ENCODE data around the gene ROBO1.
"Not testable (repeated sequence)": the region's sequence is repeated elsewhere in the genome, so short reads cannot be mapped to it uniquely, and the experiment has no call there.

Gene ROBO1

DNA sequence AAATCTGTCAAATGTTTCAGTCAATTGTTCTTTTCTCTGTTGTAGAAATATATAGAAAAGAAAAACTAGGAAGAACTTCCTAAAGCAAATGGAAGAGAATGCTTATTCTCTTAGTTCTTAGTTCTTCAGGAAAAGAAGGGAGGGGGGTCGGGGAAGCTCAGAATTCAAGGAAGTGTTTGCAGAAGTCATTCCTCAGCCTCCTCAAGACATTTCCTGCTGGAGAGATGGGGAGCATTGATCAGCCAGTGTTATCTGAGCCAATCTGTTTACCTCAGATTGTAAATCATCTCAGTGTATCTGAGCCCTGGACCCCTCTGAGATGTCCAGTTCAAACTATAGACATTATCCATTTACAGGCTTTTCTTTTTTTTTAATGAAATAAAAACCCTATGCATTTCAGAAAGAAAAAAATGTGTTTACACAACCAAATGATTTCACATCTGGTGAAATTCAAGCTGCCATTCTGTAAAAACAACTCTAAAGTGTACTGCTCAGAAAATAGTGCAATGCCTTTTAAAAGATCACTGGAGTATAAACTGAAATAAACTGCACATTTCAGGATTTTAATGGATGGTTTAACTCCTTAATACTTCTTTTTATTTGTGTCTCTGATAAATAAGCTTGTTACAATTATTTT lies 460.7 kb downstream of the ROBO1 start:
- no peak for DNase-seq (ENCODE audit: low read depth)

DNA sequence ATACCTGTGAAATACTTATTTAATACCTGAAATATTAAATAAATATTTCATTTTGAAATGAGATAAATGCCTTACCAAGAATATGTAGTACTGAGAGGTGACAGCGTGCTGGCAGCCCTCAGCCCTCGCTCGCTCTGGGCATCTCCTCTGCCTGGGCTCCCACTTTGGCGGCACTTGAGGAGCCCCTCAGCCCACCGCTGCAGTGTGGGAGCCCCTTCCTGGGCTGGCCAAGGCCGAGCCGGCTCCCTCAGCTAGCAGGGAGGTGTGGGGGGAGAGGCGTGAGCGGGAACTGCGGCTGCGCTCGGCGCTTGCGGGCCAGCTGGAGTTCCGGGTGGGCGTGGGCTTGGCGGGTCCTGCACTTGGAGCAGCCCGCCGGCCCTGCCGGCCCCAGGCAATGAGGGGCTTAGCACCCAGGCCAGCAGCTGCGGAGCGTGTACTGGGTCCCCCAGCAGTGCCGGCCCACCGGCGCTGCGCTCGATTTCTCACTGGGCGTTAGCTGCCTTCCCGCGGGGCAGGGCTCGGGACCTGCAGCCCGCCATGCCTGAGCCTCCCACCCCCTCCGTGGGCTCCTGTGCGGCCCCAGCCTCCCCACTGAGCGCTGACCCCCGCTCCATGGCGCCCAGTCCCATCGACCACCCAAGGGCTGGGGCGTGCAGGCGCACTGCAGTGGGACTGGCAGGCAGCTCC lies 467.7 kb downstream of the ROBO1 start:
- DNase-seq (ENCODE audit: low read depth) = not testable (repeated sequence)

DNA sequence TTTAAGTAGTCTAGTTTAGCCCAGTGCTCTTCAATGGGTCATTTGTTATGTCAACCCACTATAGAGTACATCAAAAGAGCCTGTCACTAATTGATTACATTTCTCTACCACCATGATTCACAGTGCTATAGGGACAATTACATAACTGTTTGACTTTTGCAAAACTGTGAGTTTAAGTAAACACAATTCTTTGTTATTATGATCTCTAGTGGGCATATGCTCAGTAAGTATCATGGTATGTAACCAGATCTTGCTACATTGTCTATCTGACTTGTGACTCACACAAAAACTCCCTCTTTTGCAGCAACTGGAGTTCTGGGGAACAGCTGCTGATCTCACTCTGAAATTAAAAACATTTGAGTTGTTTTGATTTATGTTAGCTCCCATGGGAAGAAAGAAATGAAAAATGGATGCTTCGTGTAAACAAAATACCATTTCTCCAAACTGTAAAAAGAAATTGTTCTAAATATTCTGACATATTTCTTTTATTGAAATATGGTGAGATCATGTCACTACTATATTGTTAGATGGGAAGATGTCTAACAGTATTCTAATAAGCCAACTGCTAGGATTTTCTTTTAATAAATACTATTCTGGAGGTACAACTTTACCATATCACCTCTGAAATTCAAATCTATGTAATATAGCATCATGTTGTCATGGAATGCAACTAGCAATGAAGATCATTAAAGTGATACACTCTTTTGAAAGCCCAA lies 470.4 kb downstream of the ROBO1 start:
- DNase-seq (ENCODE audit: low read depth) = no peak

DNA sequence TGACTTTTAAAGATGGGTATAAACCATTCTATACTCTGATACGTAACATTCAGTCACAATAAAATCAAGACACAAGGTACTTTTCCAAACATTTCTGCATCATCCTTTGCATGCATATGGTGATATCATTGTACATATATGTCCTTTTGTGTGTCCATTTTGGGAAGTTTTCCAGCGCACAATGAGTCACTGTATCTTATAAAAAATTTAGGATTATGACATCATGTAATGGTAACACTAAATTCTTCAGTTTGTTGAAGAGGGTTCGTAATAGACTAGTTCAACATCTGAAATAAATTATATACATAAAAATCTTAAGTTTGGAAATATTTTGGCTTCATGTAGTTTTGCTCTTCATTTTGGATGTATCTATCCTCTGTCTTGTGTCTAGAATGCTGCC lies 480.9 kb downstream of the ROBO1 start:
- DNase-seq (ENCODE audit: low read depth) = no peak

DNA sequence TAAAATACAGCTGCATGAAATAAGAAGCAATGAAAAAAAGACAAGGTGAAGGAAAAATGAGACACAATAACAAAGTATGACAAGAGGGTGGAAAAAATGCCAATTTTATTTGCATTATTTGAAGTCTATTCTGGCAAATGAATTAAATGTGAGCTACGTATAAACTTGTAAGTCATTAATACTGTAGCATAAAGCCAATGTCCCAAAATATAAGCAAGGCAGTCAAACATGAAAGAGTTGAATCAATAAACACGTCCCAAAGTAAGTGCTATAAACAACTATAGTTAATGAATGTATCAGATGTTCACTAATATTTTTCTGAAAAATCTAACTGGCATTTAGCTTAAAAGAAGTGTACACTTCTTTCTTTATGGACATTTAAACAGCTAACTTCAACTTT lies 481.9 kb downstream of the ROBO1 start:
- DNase-seq (ENCODE audit: low read depth) = no peak

DNA sequence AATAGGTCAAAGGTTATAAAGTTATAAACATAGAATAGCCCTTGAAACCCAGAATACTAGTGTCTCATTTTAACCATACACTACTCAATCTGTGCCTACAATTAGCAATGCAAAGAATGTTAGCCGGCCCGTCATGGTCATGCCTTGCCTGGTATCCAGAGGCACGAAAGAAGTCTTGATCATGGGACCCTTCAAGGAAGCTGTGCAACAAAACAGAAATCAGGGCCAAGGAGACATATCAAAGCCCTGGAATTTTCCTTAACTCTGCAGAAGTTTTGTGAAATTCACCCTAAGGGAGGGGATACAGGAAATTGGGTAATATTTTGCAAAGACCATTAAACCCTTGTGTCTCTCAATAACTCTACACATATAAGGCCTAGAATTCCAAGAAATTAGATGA lies 482.4 kb downstream of the ROBO1 start:
- no peak for DNase-seq (ENCODE audit: low read depth)

DNA sequence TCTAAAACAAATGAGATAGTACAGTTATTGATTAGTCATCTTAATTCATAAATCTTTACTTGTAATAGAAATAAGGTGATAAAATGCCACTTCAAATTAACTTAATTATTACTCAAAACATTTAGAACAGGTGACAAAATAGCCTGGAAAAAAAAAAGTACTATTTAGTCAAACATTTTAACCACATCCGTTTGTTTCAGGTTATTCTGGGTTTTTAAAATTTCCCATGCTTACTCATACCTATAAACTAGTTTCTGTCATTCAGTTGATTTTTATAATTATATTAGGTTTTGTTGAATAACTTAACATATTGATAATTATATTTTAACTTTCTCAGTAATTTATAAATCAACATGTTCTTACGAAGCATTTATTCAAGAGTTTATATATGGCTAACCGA lies 483.0 kb downstream of the ROBO1 start:
- DNase-seq (ENCODE audit: low read depth) = no peak

DNA sequence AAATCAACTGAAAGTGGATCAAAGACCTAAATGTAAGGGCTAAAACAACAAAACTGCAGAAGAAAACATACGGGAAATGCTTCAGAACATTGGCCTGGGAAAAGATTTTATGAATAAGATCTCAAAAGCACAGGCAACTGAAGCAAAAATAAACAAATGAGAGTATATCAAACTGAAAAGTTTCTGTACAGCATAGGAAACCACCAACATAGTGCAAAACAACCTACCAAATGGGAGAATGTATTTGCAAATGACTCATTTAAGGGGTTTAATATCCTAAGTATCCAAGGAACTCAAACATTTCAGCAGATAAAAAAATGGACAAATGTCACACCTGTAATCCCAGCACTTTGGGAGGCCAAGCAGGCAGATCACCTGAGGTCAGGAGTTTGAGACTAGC lies 489.1 kb downstream of the ROBO1 start:
- DNase-seq (ENCODE audit: low read depth) = no peak

DNA sequence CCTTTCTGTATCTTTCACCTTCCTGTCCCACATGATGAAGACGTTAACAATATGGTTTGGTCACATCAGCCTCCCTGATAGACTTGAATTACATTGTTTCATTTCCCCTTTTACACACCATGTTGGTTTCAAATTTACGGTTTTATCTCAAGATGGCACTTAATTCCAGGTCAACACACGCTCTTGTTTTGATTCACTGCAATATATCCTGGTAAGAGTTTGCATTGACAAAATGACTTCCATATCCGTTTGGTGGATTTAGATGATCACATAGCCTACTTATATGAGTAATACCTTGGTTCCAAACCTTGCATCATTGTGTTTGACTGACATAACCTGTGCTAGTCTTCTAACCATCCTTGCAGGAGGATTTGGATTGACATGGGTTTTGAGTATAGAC lies 499.4 kb downstream of the ROBO1 start:
- no peak for DNase-seq (ENCODE audit: low read depth)

DNA sequence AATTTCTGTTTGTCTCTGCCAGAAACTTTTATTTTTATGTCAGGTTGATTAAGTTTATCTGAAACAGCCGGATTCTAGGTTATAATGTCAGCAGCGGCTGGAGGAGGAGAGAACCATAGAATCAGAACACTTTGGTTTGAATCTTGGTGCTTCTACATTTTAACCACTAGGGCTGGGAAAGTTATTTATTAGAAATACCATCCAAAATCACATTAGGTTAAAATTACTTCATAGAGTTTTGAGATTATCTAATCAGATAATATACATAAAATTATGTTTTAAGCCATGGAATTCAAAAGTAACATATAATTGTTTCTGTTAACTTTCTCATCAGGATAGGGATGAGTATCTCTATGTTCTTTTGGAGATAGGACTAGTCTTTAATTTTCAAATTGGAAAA lies 502.9 kb downstream of the ROBO1 start:
- DNase-seq (ENCODE audit: low read depth) = no peak

DNA sequence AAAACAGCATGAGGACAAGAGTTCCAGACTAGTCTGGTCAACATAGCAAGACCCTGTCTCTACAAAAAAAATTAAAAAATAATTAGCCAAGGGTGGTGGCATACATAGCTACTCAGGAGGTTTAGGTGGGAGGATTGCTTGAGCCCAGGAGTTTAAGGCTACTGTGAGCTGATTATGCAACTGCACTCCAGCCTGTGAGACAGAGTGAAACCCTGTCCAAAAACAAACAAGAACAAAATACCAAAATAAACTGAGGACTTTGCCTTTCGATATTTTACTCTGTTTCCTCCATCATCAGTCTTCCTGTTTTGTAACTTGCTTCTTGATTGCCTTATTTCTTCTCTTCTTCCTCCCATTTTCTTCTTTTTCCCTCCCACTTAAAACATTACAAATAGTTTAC lies 504.4 kb downstream of the ROBO1 start:
- DNase-seq (ENCODE audit: low read depth) = no peak

DNA sequence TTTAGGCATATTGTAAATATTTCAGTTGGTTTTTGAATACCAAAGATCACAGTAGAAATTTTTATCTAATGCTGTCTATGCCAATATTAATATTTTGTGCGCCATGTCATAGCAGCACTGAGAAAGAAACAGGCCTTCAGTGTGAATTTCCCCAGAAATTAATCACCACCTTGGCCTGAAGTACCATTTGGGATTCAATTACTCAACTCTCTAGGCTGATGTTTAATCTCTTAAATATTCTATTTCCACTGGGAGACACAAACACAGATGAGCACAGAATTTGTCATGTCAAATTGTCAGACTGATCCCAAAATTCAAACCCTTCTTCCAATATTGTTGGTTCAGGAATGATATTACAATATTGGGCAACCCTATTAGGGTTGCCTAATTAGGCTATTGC lies 509.3 kb downstream of the ROBO1 start:
- DNase-seq (ENCODE audit: low read depth) = no peak

DNA sequence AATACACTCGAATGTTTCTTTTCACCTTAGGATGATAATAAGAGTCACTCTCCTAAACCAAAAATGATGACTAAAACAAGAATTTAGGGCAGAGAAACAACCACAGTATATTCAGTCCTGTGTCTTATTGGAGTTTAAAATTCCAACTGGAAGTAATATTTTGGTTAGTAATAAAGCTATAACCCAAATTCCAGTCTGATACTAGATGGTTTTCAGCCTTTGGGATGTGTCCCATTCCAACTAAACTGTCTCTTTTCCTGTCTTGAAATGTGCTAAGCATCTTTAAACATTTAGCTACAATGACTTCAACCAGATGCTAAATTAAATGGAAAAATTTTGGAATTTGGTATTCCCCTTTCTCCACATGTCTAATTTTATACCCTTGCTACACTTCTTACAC lies 510.0 kb downstream of the ROBO1 start:
- no peak for DNase-seq (ENCODE audit: low read depth)

DNA sequence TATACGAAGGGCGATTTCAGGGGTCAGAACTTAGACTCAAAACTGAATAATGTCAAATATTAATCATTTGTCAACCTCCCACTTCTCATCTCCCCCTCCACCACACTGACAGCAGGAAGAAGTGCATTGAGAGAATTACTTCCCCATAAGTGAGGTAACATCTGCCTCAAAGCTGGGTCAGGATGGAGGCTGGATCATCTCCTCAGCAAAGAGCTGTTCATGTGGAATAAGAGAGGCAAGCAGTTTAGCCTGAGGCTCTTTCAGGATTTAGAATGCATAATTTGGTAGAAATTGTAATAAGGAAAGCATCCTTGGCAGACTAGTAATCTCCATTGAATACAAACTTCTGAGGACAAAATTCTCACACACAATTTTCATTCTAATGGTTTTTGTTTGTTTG lies 512.1 kb downstream of the ROBO1 start:
- no peak for DNase-seq (ENCODE audit: low read depth)

DNA sequence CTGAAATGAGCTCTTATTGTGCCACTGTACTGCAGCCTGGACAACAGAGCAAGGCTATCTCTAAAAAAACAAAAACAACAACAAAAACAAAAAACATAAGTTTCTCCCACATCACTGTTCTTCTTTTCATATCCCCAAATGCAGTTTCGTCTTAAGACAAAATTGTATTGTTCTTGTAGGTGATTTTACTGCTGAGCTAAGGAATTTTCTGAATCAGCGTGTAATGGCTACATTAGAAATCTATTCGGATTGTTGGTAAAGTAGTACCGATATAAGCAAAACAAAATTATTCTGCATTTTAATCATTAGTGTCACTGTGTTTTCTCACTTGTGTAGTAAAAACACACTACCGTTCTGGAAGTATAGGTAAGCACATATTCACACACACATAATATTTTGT lies 512.5 kb downstream of the ROBO1 start:
- no peak for DNase-seq (ENCODE audit: low read depth)

DNA sequence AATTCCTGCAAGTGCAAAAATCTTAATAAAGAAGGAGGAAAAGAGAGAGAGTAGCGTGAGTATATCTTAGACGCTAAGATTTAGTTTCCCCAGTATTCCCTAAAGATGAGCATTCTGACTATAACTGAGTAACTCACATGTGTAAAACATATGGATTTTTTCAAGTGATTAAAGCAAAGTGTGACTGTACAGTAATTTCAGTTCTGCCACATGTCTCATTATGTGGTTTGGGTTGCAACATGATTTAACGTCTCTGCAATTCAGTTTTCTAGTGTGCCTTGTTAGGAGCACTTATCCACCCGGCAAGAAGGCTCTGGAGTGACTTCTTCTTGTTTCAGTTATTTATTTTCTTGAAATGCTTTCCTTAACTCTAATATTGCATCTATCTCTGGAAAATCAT lies 514.1 kb downstream of the ROBO1 start:
- no peak for DNase-seq (ENCODE audit: low read depth)

DNA sequence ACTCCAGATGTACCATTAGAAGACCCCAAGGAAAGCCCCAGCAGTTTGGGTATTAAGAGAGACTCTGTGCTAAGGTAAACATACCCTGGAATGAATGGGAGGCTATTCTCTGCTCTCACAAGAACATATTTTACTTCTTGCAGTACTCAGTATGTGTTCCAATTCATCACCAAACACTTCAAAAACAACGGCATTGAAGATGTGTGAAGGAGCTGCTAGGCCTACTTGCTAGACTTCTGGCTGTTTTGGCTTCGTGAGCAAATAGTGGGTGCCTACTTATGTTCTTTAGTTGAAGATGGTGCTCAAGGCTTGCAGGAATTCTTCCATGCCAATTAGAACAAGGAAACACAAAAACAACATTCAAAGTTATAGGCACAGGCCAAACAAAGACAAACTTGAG lies 514.5 kb downstream of the ROBO1 start:
- DNase-seq (ENCODE audit: low read depth) = no peak

DNA sequence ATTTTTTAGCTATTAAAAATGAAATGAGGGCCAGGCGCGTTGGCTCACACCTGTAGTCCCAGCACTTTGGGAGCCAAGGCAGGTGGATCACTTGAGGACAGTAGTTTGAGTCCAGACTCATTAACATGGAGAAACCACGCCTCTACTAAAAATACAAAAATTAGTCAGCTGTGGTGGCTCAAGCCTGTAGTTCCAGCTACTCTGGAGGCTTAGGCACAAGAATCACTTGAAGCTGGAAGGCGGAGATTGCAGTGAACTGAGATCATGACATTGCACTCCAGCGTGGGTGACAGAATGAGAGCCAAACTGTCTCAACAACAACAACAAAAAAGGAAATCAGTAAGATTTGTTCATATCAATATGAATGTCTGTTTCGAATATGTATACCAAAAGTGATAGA lies 517.1 kb downstream of the ROBO1 start:
- no peak for DNase-seq (ENCODE audit: low read depth)

DNA sequence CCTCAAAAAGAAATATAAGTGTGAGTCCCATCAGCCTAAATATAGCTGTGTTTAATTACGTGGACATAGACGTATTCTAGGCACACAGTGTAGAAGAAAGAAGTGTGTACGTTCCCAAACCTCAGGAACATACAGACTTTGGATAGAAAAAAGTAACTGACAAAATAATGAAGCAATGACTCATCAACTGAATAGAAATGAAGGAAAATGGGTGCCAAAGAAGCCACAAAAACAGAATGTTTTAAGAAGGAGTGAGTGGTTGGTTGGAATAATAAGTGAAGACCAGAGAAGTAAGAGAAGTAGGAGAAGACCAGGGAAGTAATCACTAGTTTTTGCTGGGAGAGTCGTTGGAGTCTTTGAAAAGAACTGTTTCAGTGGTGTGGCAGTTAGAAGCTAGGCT lies 518.1 kb downstream of the ROBO1 start:
- no peak for DNase-seq (ENCODE audit: low read depth)

DNA sequence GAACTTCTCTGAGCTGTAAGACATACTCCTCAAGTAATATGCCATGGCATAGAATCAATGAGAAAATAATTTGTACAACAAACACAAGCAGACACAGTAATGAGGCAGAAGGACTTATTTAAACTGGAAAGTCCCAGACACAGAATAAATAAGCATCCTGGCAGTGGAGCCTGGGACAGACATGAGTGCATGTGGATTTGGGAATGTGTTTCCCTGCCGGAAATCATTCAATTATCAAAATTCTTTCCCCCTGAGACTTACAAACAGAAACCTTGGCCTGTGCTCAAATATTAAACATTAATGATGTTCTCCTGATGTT lies 520.1 kb downstream of the ROBO1 start:
- no peak for DNase-seq (ENCODE audit: low read depth)

DNA sequence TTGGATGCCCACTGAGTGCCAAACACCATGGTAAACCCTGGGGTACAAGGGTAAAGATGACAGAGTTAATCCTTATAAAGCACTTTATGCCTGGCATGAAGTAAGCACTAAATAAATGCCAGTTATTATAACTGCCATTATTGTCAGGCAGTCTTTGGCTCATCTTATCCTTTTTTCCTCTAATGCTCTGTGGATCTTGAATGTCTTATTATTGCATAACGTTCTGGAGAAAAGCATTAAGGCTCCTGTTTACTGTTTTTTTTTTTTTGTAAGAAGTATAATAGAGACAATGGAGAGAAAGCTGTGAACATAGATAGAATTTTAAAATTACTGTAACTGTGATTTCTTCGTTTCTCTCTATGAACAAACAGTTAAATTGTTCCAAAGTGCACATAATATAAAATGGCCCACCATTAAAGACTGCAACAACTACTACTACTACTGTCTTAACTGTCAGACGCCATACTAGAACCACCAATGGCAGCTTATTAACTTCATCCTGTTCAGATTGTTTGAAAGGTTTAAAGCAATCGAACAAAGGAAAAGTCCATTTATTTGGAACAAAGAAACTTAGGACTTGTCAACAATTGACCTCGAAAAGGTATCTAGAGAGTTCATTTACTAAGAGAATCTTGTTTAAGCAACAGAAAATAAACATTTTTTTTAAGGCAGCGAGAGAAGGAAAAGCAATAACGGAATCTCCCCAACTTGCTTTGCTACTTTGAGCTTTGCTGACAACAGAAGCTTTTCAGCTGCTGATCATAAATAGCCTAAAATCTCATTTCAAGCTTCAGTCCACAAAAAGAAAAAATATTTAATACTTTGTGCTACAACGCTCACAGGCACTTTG lies 520.7 kb downstream of the ROBO1 start:
- no peak for DNase-seq (ENCODE audit: low read depth)

DNA sequence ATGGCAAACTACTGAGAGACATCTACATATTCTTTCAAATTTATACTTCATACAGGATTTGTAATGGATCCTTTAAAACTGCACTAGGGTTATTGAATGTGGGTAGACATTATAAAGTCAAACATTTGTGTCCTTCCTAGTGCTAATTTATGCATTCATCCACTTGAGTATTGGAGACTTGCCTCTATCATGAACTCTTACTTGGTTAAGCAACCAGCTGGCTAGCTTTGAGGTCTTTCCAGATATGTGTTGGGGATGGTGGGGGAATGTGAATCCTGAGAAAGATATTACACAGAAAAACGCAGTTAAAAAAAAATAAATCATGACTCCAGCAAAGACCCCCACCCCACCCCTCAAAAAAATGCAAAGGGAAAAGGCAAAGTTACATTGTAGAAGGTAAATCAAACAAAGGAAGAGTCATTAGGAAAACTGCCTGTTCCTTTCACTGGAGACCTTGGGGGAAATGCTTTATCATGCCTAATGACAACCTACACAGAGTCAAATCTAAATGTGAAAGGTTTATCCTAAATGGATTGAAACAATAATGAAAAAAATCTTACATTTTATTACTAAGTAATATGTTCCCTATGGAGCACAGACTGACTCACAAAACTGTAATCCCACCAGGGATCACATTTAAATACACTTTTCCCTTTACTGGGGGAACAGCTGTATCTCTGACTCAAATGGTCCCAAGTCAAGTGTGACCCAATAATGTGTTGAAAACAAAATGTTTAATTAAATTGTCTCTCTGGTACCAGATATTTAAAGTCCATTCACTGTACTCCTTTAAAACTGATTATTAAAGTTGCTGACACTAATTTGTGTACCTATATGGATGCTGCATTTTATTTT lies 522.3 kb downstream of the ROBO1 start:
- no peak for DNase-seq (ENCODE audit: low read depth)

Data from stimulated activated CD8-positive, alpha-beta memory T cell treated with anti-CD3 and anti-CD28 coated beads, Interleukin-4, amount 100 ng/mL, for 24 hours (primary cell).